Amygdala (tissue), 56 donors: ENCODE data around the gene TSPAN9.

ENCODE experiments used
- DNase-seq, 56 donors: peaks; one replicate each; lab custom pipeline; 2025; lab: John Stamatoyannopoulos, UW

Gene TSPAN9

GRCh38 chr12:3299929-3300832 is 223.0 kb downstream of the TSPAN9 start:
- DNase-seq, result peak in 54 of 56 donors; percentile 25 to 87 (median 66)

GRCh38 chr12:3300833-3301401 is 223.7 kb downstream of the TSPAN9 start:
- no peak for DNase-seq

- DNase-seq, result no peak
Measured at GRCh38 chr12:3302401-3303041, 225.3 kb downstream of the TSPAN9 start.

- no peak for DNase-seq
Measured at GRCh38 chr12:3303410-3304136, 226.4 kb downstream of the TSPAN9 start.

GRCh38 chr12:3304436-3305165 is 227.4 kb downstream of the TSPAN9 start:
- peak in 12 of 56 donors; percentile 18 to 37 (median 21) for DNase-seq

GRCh38 chr12:3305464-3305863 is 228.3 kb downstream of the TSPAN9 start:
- no peak for DNase-seq

- DNase-seq, result peak in 1 of 56 donors; percentile 8
Measured at GRCh38 chr12:3305904-3306619, 228.9 kb downstream of the TSPAN9 start.

- DNase-seq, result no peak
Measured at GRCh38 chr12:3307389-3307788, 230.2 kb downstream of the TSPAN9 start.

GRCh38 chr12:3308063-3308462 is 230.9 kb downstream of the TSPAN9 start:
- DNase-seq, result no peak

- no peak for DNase-seq
Measured at GRCh38 chr12:3308609-3309008, 231.4 kb downstream of the TSPAN9 start.

- DNase-seq, result no peak
Measured at GRCh38 chr12:3309805-3310204, 232.6 kb downstream of the TSPAN9 start.

- no peak for DNase-seq
Measured at GRCh38 chr12:3310271-3311026, 233.3 kb downstream of the TSPAN9 start.

GRCh38 chr12:3311027-3311402 is 233.8 kb downstream of the TSPAN9 start:
- DNase-seq, result no peak

GRCh38 chr12:3311491-3312103 is 234.4 kb downstream of the TSPAN9 start:
- DNase-seq, result no peak

GRCh38 chr12:3313066-3313465 is 235.9 kb downstream of the TSPAN9 start:
- DNase-seq, result peak in 11 of 56 donors; percentile 8 to 50 (median 22)

GRCh38 chr12:3313675-3314663 is 236.8 kb downstream of the TSPAN9 start:
- DNase-seq, result peak in 32 of 56 donors; percentile 5 to 68 (median 31)

GRCh38 chr12:3315201-3315661 is 238.1 kb downstream of the TSPAN9 start:
- no peak for DNase-seq
